GM12872 (cell line): Measurements from ENCODE around the gene ANKMY2.

Source experiments
- TF ChIP-seq, protein P1 (sequence below): IDR thresholded peaks from 3 replicates; pipeline ENCODE4 v1.5.1; 2011; ENCODE audit warnings: low read depth, mild to moderate bottlenecking, low read length, moderate library complexity; ENCODE audit not compliant: insufficient read depth

ANKMY2 gene

DNA sequence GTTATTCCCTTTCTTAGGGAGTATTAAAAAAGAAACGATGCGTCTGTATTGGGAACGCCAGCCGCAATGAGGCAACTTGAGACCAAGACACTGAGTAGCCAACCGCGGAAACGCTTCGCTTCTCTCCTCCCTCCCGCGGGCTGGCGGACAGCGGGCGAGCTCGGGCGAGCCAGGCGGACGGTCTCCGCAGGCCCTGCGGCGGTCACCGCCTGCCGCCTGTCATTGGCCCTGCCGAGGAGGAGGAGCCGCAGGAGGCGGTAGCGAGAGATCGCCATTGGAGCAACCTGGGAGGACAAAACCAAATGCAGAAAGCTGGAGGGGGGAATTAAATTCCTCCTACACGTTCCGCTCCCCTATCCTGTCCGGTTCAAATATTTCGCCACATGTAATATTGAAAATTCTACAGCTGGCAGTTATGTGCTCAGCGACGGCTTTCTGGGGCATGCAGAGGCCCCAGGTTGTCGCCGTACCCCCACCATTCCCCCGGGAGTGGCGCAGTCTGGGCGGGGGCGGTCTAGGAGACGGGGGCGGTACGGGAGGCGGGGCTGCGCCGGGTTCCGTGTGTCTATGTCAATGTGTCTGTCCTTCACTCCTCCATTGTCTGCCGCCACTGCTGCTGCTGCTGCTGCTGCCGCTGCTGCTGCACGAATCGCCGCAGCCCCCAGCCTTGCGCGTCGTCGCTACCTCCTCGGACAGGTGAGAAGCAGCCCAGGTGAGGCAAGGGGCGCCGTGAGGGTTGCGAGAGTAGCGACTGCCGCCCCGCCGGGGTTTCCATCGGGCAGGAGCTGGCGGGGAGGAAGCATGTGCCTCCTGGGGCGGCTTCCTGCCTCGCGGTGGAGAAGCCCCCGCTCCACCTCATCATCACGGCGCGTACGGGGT, at the start of gene ANKMY2, which contains the start of gene BZW2:
Gene ANKMY2, minus strand, starts transcription at position 162 of the 879 bp plus-strand sequence. CDS start 181 bp downstream, outside the sequence.
Gene BZW2, plus strand, starts transcription at position 589 of the 879 bp plus-strand sequence. CDS start 19,263 bp downstream, outside the sequence.
- TF ChIP-seq, protein P1, sequence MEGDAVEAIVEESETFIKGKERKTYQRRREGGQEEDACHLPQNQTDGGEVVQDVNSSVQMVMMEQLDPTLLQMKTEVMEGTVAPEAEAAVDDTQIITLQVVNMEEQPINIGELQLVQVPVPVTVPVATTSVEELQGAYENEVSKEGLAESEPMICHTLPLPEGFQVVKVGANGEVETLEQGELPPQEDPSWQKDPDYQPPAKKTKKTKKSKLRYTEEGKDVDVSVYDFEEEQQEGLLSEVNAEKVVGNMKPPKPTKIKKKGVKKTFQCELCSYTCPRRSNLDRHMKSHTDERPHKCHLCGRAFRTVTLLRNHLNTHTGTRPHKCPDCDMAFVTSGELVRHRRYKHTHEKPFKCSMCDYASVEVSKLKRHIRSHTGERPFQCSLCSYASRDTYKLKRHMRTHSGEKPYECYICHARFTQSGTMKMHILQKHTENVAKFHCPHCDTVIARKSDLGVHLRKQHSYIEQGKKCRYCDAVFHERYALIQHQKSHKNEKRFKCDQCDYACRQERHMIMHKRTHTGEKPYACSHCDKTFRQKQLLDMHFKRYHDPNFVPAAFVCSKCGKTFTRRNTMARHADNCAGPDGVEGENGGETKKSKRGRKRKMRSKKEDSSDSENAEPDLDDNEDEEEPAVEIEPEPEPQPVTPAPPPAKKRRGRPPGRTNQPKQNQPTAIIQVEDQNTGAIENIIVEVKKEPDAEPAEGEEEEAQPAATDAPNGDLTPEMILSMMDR: no peak

DNA sequence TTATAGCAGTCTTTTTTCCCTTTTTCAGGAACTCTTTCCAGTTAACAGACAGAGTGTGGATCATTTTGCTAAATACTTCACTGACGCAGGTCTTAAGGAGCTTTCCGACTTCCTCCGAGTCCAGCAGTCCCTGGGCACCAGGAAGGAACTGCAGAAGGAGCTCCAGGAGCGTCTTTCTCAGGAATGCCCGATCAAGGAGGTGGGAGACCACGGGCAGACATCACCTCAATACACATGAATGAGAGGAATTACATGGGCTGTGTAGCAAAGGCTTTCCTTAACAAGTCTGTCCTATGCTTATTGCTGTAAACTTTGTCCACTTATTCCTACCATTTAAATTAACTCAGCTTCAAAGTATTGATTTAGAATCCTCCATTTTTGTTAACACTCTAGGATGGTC, 49.3 kb upstream of the ANKMY2 start:
- TF ChIP-seq, protein P1: no peak

DNA sequence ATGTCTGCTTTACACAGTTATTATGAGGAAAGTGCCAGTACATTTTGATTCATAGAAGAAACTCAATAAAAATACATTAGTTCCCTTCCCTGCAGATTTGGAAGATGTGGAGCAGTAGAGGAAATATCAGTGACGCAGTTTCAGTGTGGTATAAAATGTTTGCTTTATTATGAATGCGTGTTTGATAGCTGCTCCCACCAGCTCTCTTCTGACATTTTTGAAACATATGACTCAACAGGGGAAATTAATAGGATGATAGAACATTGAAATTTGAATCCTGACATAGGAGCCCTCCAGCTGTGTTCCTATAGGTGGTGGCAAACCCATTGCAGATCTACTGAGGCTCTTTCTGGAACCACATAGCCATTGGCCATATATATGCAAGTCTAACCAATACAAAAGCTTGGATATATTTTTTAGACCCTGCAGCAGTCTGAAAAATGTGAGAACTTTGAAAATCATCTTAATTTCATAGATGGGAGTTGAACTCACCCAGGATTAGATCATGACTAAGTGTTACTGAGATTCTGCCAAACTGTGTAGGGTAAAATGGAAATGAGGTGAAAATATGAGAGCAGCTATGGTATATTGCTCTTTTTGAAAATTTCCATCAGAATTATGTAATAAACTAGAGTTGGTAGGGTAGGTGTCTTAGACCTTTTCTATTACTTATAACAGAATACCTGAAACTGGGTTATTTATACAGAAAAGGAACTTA, 48.2 kb upstream of the ANKMY2 start:
- TF ChIP-seq, protein P1: no peak

DNA sequence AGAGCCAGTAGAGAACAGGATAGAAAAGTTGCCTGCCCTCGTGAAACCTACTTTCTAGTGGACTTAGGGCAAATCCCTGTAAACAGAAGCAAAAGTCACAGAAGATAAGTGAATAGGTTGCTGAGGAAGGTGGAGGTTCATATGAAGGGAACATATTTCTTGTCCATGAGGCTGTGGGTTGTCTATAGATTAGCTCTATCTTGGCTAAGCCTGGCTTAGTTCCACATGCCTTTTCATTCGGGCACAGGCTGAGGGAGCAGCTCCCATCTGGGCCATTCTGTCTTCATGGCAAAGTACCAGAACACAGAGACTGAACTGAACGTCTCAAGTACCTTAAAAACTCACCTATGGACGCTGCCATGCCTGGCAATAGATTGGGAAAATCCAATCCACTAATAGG, 45.7 kb upstream of the ANKMY2 start:
- TF ChIP-seq, protein P1: no peak

DNA sequence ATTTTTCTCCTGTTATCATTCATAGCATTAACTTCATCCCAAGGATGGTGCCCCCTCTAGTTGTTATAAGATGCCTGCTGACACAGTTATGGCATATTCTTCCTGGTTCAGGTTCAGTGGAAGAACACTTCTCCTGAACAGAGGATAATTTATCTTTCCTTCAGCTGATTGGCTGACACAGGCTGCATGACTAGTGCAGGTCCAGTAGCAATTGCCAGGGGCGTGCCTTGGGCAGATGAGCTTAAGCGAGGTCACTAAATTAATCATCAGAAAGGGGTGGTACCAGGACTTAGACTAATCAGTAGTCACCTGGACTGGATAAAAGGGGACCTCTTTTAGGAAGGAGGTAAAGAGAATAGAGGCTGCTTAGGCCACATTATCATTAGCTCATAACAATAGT, 42.7 kb upstream of the ANKMY2 start:
- TF ChIP-seq, protein P1: no peak

DNA sequence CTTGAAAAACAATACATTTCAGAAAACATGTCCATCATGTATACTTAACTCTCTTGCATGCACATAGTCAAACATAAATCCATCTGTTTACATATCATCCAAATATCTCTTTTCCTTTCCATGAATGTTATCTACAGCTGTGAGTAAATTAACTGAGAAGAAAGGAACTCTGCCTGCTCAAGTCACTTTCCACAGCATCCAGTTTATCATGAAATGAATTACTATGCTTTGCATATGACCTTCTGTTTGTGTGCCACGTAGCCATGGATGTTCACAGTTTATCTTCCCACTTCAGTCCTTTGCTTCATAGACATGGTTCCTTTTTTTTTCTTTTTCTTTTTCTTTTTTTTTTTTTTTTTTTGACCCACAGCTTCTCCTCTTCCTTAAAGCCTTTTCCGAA, 40.0 kb upstream of the ANKMY2 start:
- TF ChIP-seq, protein P1: no peak

DNA sequence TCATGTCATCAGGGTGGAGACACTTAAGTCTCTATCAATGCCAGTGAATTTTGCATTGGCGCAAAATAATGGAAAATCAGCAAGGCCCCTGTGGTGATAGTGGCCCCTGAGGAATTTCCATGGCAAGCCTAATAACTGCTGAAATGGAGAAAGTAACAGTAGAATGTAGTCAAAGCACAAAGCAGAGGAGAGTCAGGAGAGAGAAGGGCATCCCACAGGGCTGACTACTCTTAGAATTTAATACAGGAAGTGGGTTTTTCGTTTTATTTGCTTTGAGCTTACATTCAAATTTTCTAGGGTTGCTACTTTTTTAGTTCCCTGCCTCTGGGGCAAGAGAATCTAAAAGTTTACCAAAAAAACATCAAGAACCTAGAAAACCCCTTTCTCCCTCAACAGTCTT, 39.4 kb upstream of the ANKMY2 start:
- TF ChIP-seq, protein P1: no peak
